Prostate gland (tissue), 2 donors: ENCODE measurements around the gene MBOAT2. TPM values are rescaled to one million over a fixed set of nuclear protein-coding genes. Genes with fewer than 3 reads are reported as not detected.

ENCODE experiments used
- DNase-seq: peaks from one replicate; pipeline ENCODE4 v3.0.0-alpha.2; 2019; ENCODE audit warnings: low spot score
- H3K27ac ChIP-seq, 2 donors: fragments of 200-600 bp; sonication (generic); 2 replicates each; pipeline ENCODE4 v1.5.1; 2017 to 2019
- H3K27me3 ChIP-seq: fragments of 200-600 bp; sonication (generic); replicated peaks from 2 replicates; pipeline ENCODE4 v1.5.1; 2019; ENCODE audit not compliant: insufficient read depth
- H3K36me3 ChIP-seq, 2 donors: fragments of 200-600 bp; sonication (generic); 1 replicate in 1 of 2; 2 replicates in 1 of 2; pipeline versions ENCODE4 v1.5.1 to v1.8.1; 2017 to 2019
- H3K4me1 ChIP-seq: fragments of 200-600 bp; sonication (generic); replicated peaks from 2 replicates; pipeline ENCODE4 v1.5.1; 2019
- H3K4me3 ChIP-seq, 2 donors: fragments of 200-600 bp; sonication (generic); 2 replicates each; pipeline ENCODE4 v1.5.1; 2017 to 2019
- H3K9me3 ChIP-seq: fragments of 200-600 bp; sonication (generic); 2 replicates; pipeline ENCODE4 v1.5.1; 2017
- POLR2A ChIP-seq: fragments of 450-650 bp; IDR thresholded peaks from one replicate; pipeline ENCODE4 v1.6.1; 2016; ENCODE audit warnings: antibody characterized with exemption, mild to moderate bottlenecking
- POLR2AphosphoS5 ChIP-seq: sonication (generic); formaldehyde crosslinking; IDR thresholded peaks from one replicate; pipeline ENCODE4 v1.6.1; 2017; ENCODE audit warnings: antibody characterized with exemption
- WGBS: methylation state at CpG from one replicate; pipeline ENCODE4 v1.1.5; 2018; 5-methylcytosine and 5-hydroxymethylcytosine counted together
- intact Hi-C: fragments of 100-400 bp; cut with DNase I; formaldehyde crosslinking; loops from one replicate; pipeline ENCODE4 v1.14.2; 2022
- total RNA-seq, 2 donors: library from RNA; depleted of rRNA; stranded (reverse); fragments of >200 nt; gene quantifications; one replicate each; pipeline ENCODE4 v1.1.0, GENCODE V29; 2016
- TF ChIP-seq, protein P1 (sequence below), 4 experiments: fragments of 200-600 bp in 2 of 4; fragments of 450-650 bp in 2 of 4; sonication (generic) in 2 of 4; IDR thresholded peaks; 1 replicate in 3 of 4; 2 replicates in 1 of 4; pipeline ENCODE4 v1.5.1; 2016 to 2019; ENCODE audit warnings: antibody characterized with exemption in 4 of 4, mild to moderate bottlenecking in 2 of 4, moderate library complexity in 2 of 4

MBOAT2 gene
- total RNA-seq, 2 donors from 2014 or later = 20.3 to 40.2 TPM

DNA sequence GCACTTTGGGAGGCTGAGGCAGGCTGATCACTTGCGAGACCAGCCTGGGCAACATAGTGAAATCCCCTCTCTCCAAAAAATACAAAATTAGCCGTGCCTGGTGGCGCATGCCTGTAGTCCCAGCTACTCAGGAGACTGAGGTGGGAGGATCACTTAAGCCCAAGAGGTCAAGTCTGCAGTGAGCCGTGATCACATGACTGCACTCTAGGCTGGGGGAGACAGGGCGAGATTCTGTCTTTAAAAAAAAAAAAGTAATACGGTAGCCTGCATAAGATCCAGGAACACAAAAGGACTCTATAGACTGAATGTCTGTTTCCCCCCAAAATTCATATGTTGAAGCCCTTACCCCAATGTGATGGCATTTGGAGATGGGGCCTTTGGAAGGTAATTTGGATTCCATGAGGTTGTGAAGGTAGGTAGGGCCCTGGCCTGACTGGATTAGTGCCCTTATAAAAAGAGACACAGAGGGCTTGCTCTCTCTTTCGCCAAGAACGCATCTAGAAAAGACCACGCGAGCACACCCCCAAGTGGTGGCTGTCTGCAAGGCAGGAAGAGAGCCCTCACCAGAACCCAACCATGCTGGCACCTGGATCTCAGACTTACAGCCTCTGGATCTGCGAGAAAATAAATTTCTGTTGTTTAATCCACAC is 17.0 kb downstream of the MBOAT2 start:
- Histone ChIP-seq H3K9me3 (no peaks in the 10 kb centered on the region), H3K27ac (no peak overlapping the region), H3K36me3 (no peaks in the 10 kb centered on the region), H3K4me3 (no peak overlapping the region), H3K4me1 (no peaks in the 10 kb centered on the region), H3K27me3 (no peaks in the 10 kb centered on the region)
- 91% methylated on average over 11 of the region's 11 CpGs for WGBS
- DNase-seq = no peak
- TF ChIP-seq, protein P1, sequence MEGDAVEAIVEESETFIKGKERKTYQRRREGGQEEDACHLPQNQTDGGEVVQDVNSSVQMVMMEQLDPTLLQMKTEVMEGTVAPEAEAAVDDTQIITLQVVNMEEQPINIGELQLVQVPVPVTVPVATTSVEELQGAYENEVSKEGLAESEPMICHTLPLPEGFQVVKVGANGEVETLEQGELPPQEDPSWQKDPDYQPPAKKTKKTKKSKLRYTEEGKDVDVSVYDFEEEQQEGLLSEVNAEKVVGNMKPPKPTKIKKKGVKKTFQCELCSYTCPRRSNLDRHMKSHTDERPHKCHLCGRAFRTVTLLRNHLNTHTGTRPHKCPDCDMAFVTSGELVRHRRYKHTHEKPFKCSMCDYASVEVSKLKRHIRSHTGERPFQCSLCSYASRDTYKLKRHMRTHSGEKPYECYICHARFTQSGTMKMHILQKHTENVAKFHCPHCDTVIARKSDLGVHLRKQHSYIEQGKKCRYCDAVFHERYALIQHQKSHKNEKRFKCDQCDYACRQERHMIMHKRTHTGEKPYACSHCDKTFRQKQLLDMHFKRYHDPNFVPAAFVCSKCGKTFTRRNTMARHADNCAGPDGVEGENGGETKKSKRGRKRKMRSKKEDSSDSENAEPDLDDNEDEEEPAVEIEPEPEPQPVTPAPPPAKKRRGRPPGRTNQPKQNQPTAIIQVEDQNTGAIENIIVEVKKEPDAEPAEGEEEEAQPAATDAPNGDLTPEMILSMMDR (IDR thresholded peaks at IDR 0.05) = no peak
- TF ChIP-seq POLR2A = no peak
- TF ChIP-seq POLR2AphosphoS5 = no peak
- intact Hi-C loops = no loop called here

DNA sequence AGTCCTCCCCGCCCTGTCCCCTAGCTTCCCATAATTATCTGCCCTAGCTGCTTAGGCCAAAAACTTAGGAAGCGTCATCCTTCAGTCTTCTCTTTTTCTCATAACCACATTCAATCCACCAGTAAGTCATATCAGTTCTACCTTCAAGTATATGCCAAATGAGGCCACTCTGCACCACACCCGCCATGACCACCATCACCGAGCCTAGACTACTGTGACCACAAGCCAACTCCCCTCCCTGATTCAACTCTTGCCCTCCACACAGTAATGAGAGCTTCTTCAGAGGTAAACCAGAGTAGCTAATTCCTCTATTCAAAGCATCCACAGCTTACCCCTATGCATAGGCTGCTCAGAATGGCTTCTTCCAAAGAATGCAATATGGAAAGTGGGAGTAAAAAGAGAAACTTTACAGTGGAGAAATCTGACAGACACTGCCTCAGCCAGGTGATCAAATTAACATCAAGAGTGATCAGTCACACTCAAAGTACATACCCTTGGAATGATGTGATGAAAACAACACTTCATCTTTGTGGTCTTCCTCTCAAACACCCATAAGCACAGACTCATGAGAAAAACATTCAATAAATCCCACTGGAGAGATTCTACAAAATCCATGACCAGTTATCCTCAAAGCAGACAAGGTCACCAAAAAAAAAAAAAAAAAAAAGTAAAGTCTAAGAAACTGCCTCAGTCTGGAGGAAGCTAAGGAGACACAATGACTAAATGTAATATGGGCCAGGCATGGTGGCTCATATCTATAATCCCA is 17.7 kb downstream of the MBOAT2 start:
- no peak for TF ChIP-seq POLR2A
- no peak for TF ChIP-seq POLR2AphosphoS5
- TF ChIP-seq, protein P1 (IDR thresholded peaks at IDR 0.05) = no peak
- no peaks in the 10 kb centered on the region for H3K27me3 ChIP-seq
- intact Hi-C loops = no loop called here

DNA sequence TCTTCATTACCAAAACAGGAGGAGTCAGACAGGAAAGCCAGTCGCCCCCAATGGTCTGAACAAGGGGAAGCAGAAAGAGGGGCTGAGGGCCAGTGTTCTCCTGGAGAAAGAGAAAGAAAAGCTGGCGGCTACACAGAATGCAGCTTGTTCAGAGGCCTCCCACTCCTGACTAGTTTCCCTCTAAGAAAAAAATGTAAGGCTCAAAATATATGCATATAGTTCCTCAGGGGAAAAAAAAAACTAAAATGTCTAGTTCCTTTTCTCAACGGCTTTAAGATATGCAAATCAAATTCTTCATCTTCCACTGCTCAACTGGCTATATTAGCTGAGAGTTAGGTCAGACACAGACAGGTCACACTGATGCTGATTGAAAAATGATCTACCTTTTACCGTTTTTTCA is 18.6 kb downstream of the MBOAT2 start:
- H3K4me3 ChIP-seq = no peak overlapping the region
- H3K27ac ChIP-seq = no peak overlapping the region
- TF ChIP-seq POLR2AphosphoS5 (no peak), POLR2A (no peak)
- intact Hi-C loops = no loop called here
- H3K4me1 ChIP-seq = no peaks in the 10 kb centered on the region
- H3K27me3 ChIP-seq = no peaks in the 10 kb centered on the region
- no peaks in the 10 kb centered on the region for H3K36me3 ChIP-seq
- no peak for DNase-seq
- WGBS = 69% methylated on average over 4 of the region's 4 CpGs
- no peaks in the 10 kb centered on the region for H3K9me3 ChIP-seq

More for the DNA sequence above, 17.7 kb downstream of the MBOAT2 start:
- Histone ChIP-seq H3K27ac (no peak overlapping the region), H3K36me3 (no peaks in the 10 kb centered on the region), H3K4me3 (no peak overlapping the region), H3K9me3 (no peaks in the 10 kb centered on the region), H3K4me1 (no peaks in the 10 kb centered on the region)
- WGBS = 91% methylated on average over 4 of the region's 4 CpGs
- DNase-seq = no peak

DNA sequence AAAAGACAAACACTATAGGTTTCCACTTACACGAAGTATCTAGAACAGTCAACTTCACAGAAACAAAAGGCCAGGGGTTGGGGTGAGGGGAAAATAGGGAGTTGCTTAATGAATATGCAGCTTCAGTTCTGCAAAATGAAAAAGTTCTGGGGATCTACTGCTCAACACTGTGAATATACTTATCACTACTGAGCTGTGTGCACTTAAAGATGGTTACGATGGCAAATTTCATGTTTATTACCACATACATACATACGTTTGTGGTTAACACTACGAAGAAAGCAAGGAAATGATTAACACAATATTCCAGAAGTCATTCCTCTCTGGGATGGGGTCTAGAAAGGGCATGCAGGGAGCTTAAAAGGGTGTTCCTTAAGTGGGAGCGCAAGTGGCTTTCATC is 19.3 kb downstream of the MBOAT2 start:
- Histone ChIP-seq H3K27ac (no peak overlapping the region), H3K27me3 (no peaks in the 10 kb centered on the region), H3K4me1 (no peaks in the 10 kb centered on the region), H3K9me3 (no peaks in the 10 kb centered on the region), H3K36me3 (no peaks in the 10 kb centered on the region), H3K4me3 (no peak overlapping the region)
- intact Hi-C loops = no loop called here
- TF ChIP-seq POLR2AphosphoS5 (no peak), POLR2A (no peak)
- TF ChIP-seq, protein P1 (IDR thresholded peaks at IDR 0.05) = no peak
- no peak for DNase-seq
- 71% methylated on average over 5 of the region's 5 CpGs for WGBS

DNA sequence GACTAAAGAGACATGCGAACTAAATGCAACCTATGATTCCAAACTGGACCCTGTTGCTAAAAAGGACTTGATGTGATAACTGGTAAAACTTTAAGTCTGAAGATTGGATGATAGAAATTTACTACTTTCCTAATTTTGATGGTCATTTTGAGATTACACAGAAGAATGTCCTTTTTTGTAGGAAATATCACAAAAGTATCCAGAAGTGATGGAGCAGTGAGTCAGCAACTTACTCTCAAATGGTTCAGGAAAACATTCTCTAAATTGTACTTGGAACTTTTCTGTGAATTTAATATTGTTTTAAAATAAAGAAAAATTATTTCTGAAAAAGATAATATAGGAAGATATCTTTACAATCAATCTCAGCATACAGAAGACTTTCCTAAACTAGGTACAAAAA is 19.9 kb downstream of the MBOAT2 start:
- TF ChIP-seq POLR2AphosphoS5 (no peak), POLR2A (no peak)
- intact Hi-C loops = no loop called here
- Histone ChIP-seq H3K36me3 (no peaks in the 10 kb centered on the region), H3K27me3 (no peaks in the 10 kb centered on the region), H3K9me3 (no peaks in the 10 kb centered on the region), H3K4me1 (no peaks in the 10 kb centered on the region), H3K4me3 (no peak overlapping the region), H3K27ac (no peak overlapping the region)
- DNase-seq = no peak
- WGBS = 97% methylated on average over 1 of the region's 1 CpG

DNA sequence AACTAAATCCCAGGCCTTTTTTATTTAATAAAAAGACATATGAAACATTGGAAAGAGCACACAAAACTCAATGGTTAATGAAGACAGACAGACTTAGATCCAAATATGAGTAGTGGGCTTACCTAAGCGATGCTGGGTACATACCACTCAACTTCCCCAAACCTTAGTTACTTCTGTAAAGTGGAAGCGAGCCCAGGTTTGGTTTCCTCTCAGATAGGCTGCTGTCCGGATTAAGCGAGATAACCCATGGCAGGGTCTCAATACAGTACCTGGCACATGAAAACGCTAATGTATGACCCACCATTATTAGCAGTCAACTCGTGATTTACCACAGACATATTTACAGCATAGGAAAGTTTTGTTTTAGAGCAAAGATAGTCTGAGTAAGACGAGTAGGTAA is 21.6 kb downstream of the MBOAT2 start:
- no peak overlapping the region for H3K27ac ChIP-seq
- no peak for TF ChIP-seq POLR2A
- TF ChIP-seq POLR2AphosphoS5 = no peak
- 87% methylated on average over 7 of the region's 7 CpGs for WGBS
- no peaks in the 10 kb centered on the region for H3K36me3 ChIP-seq
- intact Hi-C loops = no loop called here
- no peak overlapping the region for H3K4me3 ChIP-seq
- no peaks in the 10 kb centered on the region for H3K27me3 ChIP-seq
- no peaks in the 10 kb centered on the region for H3K4me1 ChIP-seq
- DNase-seq = no peak
- no peaks in the 10 kb centered on the region for H3K9me3 ChIP-seq
